ENCODE data around the gene AHNAK2.
"Not testable (repeated sequence)": the region's sequence is repeated elsewhere in the genome, so short reads cannot be mapped to it uniquely, and the experiment has no call there.

The AHNAK2 gene

DNA sequence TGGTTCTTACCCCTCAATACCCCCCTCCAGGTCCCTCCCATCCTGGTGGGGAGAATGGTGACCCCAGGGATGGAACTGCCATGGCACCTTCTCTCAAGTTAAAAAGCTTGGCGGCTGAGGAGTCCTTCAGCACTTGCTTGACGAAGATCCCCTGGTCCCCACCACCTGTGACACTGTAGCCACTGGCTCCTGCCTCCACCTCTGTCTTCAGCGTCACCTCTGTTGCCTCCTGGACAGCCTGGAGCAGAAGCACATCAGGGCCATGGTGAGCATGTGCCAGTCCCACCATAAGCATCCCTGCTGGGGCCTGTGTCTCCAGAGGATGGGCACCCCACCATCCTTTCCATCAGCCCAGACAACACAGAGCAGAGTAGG, 22.8 kb downstream of the AHNAK2 start:
- H3K4me3 ChIP-seq (ENCODE audit: low read depth, low read length) = no peak overlapping the region
- TF ChIP-seq, protein P1, sequence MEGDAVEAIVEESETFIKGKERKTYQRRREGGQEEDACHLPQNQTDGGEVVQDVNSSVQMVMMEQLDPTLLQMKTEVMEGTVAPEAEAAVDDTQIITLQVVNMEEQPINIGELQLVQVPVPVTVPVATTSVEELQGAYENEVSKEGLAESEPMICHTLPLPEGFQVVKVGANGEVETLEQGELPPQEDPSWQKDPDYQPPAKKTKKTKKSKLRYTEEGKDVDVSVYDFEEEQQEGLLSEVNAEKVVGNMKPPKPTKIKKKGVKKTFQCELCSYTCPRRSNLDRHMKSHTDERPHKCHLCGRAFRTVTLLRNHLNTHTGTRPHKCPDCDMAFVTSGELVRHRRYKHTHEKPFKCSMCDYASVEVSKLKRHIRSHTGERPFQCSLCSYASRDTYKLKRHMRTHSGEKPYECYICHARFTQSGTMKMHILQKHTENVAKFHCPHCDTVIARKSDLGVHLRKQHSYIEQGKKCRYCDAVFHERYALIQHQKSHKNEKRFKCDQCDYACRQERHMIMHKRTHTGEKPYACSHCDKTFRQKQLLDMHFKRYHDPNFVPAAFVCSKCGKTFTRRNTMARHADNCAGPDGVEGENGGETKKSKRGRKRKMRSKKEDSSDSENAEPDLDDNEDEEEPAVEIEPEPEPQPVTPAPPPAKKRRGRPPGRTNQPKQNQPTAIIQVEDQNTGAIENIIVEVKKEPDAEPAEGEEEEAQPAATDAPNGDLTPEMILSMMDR (conservative IDR thresholded peaks at IDR 0.05; ENCODE audit: low read depth, low read length) = no peak

DNA sequence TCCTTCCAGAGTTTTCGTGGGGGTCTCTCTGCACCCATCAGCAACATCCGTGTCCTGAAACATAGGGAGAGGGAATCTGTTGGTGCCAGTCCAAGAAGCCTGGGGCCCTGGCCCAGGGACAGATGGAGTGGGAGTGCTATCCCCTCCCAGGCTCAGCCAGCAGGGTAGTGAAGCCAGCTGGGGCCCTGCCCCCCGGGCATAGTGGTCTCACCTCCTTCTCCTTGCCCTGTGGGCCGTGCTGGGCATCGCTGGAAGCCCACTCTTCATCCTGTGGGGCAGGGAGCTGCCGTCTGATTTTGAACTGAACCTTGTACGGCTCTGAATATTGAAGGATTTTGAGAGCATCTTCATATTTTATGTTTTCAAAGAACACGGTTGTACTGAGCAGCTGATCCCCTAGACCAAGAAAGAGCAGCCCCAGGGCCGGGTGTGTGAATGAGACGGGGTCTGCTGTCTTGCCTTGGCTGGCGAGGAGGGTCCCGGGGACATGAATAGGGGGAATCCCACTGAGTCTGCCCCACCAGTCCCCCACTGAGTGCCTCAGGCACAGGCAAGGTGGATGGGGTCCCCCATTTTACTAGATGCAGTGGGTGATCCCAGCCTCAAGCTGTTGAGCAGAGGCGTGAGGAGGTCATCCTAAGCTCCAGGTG, 23.3 kb downstream of the AHNAK2 start:
- no peak overlapping the region for H3K4me3 ChIP-seq (ENCODE audit: low read depth, low read length)
- DNase-seq (ENCODE audit: low read depth) = no peak
- TF ChIP-seq, protein P1 (conservative IDR thresholded peaks at IDR 0.05; ENCODE audit: low read depth, low read length) = no peak

More for the DNA sequence above, 22.8 kb downstream of the AHNAK2 start:
- no peak for DNase-seq (ENCODE audit: low read depth)

DNA sequence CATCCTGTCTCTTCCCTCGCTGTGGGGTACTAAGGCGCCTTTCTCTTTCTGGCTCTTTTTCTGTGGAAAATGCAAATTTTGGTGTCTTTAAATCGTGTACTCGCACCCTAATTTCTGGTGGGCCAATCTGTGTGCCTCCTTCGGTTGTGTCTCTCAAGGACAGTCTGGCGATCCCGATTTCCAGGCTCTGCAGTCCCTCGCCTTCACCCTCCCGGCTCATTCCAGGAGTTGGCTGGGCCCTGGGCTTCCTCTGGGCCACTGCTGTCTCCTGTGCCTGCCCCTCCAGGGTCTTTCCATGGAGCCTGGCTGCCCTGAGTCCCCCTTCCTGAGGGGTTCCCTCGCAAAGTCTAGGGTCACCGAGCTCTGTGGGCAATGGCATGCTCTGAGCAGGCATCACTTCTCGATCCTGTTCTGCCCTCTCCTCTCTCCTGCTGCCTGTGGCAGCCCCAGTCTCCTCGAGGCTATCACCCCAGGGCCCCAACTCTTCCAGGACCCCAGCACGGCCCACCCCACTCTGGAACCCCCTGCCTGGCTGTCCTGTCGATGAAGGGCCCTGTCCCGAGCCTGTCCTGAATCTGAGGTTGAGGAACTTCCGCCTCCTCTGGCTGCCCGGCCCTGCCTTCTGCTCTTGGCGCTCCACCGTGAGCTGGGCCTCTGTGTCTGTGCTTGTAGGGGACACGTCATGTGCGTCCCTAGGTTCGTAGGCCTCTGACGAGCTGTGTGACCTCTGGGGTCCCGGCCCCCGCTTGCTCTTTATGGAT, 24.1 kb downstream of the AHNAK2 start:
- DNase-seq (ENCODE audit: low read depth) = no peak
- TF ChIP-seq, protein P1 (conservative IDR thresholded peaks at IDR 0.05; ENCODE audit: low read depth, low read length) = no peak
- H3K4me3 ChIP-seq (ENCODE audit: low read depth, low read length) = no peak overlapping the region

DNA sequence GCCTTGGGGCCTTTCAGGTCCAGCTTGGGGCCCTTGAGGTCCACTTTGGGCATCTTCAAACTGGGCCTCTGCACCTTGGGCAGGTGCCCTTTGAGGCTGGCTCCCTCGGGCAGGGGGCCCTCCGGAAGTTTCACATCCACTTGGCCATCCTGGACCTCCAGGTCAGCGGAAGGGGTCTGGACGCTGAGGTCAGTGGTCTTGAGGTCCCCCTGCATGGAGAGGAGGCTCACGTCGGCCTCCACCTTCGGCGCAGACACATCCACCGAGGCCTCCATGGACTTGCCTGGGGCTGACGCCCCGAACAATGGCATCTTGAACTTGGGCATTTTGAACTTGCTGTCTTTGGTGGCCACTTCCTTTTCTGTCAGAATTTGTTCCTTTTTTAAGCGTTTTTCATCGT, 25.1 kb downstream of the AHNAK2 start:
- DNase-seq (ENCODE audit: low read depth) = no peak
- H3K4me3 ChIP-seq (ENCODE audit: low read depth, low read length) = no peak overlapping the region
- TF ChIP-seq, protein P1 (conservative IDR thresholded peaks at IDR 0.05; ENCODE audit: low read depth, low read length) = no peak

DNA sequence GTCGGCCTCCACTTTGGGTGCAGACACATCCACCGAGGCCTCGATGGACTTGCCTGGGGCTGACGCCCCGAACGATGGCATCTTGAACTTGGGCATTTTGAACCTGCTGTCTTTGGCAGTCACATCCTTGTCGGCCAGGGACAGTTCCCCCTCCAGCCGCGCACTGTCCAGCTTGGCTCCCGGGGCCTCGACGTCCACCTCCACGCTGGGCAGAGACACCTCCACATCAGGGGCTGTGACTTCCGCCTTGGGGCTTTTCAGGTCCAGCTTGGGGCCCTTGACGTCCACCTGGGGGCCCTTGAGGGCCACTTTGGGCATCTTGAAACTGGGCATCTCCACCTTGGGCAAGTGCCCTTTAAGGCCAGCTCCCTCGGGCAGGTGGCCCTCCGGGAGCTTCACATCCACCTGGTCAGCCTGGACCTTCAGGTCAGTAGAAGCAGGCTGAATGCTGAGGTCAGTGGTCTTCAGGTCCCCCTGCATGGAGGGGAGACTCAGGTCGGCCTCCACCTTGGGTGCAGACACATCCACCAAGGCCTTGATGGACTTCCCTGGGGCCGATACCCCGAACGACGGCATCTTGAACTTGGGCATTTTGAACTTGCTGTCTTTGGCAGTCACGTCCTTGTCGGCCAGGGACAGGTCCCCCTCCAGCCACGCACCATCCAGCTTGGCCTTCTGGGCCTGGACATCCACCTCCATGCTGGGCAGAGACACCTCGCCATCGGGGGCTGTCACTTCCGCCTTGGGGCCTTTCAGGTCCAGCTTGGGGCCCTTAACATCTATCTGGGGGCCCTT, 26.1 kb downstream of the AHNAK2 start:
- not testable (repeated sequence) for H3K4me3 ChIP-seq (ENCODE audit: low read depth, low read length); DNase-seq (ENCODE audit: low read depth)

DNA sequence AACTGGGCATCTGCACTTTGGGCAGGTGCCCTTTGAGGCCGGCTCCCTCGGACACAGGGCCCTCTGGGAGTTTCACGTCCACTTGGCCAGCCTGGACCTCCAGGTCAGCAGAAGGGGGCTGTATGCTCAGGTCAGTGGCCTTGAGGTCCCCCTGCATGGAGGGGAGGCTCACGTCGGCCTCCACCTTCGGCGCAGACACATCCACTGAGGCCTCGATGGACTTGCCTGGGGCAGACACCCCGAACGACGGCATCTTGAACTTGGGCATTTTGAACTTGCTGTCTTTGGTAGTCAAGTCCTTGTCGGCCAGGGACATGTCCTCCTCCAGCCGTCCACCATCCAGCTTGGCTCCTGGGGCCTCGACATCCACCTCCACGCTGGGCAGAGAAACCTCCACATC, 27.5 kb downstream of the AHNAK2 start:
- H3K4me3 ChIP-seq (ENCODE audit: low read depth, low read length); DNase-seq (ENCODE audit: low read depth): not testable (repeated sequence)

DNA sequence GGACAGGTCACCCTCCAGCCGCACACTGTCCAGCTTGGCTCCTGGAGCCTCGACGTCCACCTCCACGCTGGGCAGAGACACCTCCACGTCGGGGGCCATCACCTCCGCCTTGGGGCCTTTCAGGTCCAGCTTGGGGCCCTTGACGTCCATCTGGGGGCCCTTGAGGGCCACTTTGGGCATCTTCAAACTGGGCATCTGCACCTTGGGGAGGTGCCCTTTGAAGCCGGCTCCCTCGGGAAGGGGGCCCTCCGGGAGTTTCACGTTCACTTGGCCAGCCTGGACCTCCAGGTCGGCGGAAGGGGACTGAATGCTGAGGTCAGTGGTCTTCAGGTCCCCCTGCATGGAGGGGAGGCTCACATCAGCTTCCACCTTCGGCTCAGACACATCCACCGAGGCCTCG, 28.2 kb downstream of the AHNAK2 start:
- TF ChIP-seq, protein P1 (conservative IDR thresholded peaks at IDR 0.05; ENCODE audit: low read depth, low read length) = no peak

DNA sequence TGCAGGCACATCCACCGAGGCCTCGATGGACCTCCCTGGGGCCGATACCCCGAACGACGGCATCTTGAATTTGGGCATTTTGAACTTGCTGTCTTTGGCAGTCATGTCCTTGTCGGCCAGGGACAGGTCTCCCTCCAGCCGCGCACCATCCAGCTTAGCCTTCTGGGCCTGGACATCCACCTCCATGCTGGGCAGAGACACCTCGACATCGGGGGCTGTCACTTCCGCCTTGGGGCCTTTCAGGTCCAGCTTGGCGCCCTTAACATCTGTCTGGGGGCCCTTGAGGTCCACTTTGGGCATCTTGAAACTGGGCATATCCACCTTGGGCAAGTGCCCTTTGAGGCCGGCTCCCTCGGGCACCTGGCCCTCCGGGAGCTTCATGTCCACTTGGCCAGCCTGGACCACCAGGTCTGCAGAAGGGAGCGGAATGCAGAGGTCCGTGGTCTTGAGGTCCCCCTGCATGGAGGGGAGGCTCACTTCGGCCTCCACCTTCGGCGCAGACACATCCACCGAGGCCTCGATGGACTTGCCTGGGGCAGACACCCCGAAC, 28.7 kb downstream of the AHNAK2 start:
- not testable (repeated sequence) for DNase-seq (ENCODE audit: low read depth); H3K4me3 ChIP-seq (ENCODE audit: low read depth, low read length)

More for the DNA sequence above, 28.2 kb downstream of the AHNAK2 start:
- H3K4me3 ChIP-seq (ENCODE audit: low read depth, low read length) = no peak overlapping the region
- DNase-seq (ENCODE audit: low read depth) = no peak
